ENCODE data around the gene IGFBP4. TPM values are rescaled to one million over a fixed set of nuclear protein-coding genes. Genes with fewer than 3 reads are reported as not detected.
A peak's percentile ranks its signal among the peaks of the same experiment; 100 is the strongest.

The IGFBP4 gene
- total and polyA plus RNA-seq, 2 of the 13 experiments (the other 11 are each of a cell fraction or from before 2014, with no cell fraction given) = 4.1 to 49.0 TPM

DNA sequence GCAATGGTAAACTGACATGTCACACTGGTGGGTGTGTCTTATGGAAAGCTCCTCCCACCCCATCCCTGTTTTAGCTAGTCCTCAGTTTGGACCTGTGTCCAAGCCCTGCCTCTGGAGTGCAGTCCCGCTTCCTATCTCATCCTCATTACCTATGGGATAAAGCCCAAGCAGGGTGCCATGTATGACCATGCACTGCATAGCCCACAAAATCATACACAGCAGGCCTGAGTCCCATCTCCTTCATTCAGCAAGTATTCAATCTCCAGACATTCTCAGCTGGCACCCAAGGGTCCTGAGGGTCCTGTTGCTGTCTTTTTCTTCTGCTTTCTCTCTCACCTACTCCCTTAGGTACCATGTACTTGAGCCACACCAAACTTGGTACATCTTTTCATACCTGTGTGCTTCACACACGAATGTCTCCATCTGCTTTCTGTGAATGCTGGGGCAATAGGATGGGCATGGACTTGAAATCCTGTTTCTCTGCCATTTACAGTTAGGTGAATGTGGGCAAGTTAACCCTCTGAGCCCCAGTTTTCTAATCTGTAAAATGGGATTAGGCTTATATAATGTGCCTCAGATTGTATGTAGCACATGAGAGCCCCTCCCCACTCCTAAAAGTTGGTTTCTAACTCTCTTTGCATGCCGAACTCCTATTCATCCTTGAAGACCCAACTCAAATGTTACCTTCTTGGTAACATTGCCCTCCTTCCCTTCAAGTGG, 29.6 kb downstream of the IGFBP4 start:
- ATAC-seq (no peak), DNase-seq (ENCODE audit: low spot score) (no peak)
- intact Hi-C loops (cut with micrococcal nuclease; ENCODE audit: unreplicated experiment) = no loop called here

GRCh38 chr17:40473573-40474365, 30.5 kb downstream of the IGFBP4 start:
- DNase-seq (ENCODE audit: low spot score) = no peak
- CTCF ChIA-PET (ENCODE audit: low intra/inter-chr PET ratio, low total read pairs) = interaction anchor here (1.2 kb wide), 1 partner anchor 60 kb away, joined by 3 read pairs; no protein-coding TSS in a partner anchor
- no peaks in the 10 kb centered on the region for H3K27me3 ChIP-seq (ENCODE audit: control insufficient read depth in 1 of 2, insufficient read depth in 2 of 2, low read length in 2 of 2)
- intact Hi-C loops (cut with micrococcal nuclease; ENCODE audit: unreplicated experiment) (no loop called here), in situ Hi-C loops (cut with HindIII; ENCODE audit: extremely low pct_ligation_motif_present, low pct_unique_long_range_greater_than_20kb) (no loop called here)
- no peak overlapping the region for H3K4me3 ChIP-seq (replicated peaks in 1 of 3; ENCODE audit: insufficient read depth in 1 of 3, low read depth in 2 of 3, low read length in 3 of 3)
- H3K4me1 ChIP-seq (ENCODE audit: insufficient read depth, low read length) = peaks cover 49% of the 10 kb centered on the region
- H3K36me3 ChIP-seq (replicated peaks in 1 of 2; ENCODE audit: control insufficient read depth in 1 of 2, insufficient read depth in 2 of 2, low read length in 2 of 2) = no peaks in the 10 kb centered on the region
- ATAC-seq = no peak
- BruUV-seq (replicated peaks) = no TSS peak
- H3K9me3 ChIP-seq (ENCODE audit: low read length) = no peaks in the 10 kb centered on the region
- WGBS (ENCODE audit: low lambda C conversion rate) = 40% methylated on average over 16 of the region's 16 CpGs
- POLR2A ChIA-PET = no interaction called here
- no peaks in the 10 kb centered on the region for H3K79me2 ChIP-seq (ENCODE audit: insufficient read depth, low read length)
- H4K20me1 ChIP-seq (ENCODE audit: insufficient read depth, low read length) = no peaks in the 10 kb centered on the region
- no peak for FAIRE-seq
- no peak overlapping the region for H3K9ac ChIP-seq (ENCODE audit: insufficient read depth, low read depth, low read length)
- H3K27ac ChIP-seq (ENCODE audit: extremely low read length, insufficient read depth, low read length) = no peak overlapping the region
- H2AFZ ChIP-seq (ENCODE audit: low read length) = no peak overlapping the region
- H3K4me2 ChIP-seq (ENCODE audit: low read depth, low read length) = no peak overlapping the region
- TF ChIP-seq, protein P1, sequence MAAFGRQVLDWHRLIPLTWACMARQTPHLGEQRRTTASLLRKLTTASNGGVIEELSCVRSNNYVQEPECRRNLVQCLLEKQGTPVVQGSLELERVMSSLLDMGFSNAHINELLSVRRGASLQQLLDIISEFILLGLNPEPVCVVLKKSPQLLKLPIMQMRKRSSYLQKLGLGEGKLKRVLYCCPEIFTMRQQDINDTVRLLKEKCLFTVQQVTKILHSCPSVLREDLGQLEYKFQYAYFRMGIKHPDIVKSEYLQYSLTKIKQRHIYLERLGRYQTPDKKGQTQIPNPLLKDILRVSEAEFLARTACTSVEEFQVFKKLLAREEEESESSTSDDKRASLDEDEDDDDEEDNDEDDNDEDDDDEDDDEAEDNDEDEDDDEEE (CRISPR knock-in tag; IDR thresholded peaks at IDR 0.05) = no peak
- TF ChIP-seq FOXP1 (IDR thresholded peaks at IDR 0.05) (no peak), FOXP1 (CRISPR knock-in tag; IDR thresholded peaks at IDR 0.05) (0 out of 2 replicates have a peak, but pooled peaks have one; percentile 12), FLYWCH1 (CRISPR knock-in tag; IDR thresholded peaks at IDR 0.05) (no peak), ZSCAN22 (CRISPR knock-in tag; IDR thresholded peaks at IDR 0.05) (0 out of 2 replicates have a peak, but pooled peaks have one; percentile 43), ZNF660 (CRISPR knock-in tag; IDR thresholded peaks at IDR 0.05; ENCODE audit: borderline replicate concordance, low read depth) (no peak), U2AF1 (optimal IDR thresholded peaks at IDR 0.05; ENCODE audit: low read depth, low read length) (no peak), FUBP1 (CRISPR knock-in tag; IDR thresholded peaks at IDR 0.05; ENCODE audit: borderline replicate concordance) (no peak), RFX3 (CRISPR knock-in tag; IDR thresholded peaks at IDR 0.05) (no peak), ZFP62 (CRISPR knock-in tag; IDR thresholded peaks at IDR 0.05) (no peak), MTA3 (CRISPR knock-in tag; IDR thresholded peaks at IDR 0.05) (no peak), MXI1 (IDR thresholded peaks at IDR 0.05; ENCODE audit: borderline replicate concordance, low read depth, low read length) (no peak), CHD4 (IDR thresholded peaks at IDR 0.05; ENCODE audit: borderline replicate concordance, low read length) (no peak)

More for the DNA sequence above, 29.6 kb downstream of the IGFBP4 start:
- 69% methylated on average over 3 of the region's 3 CpGs for WGBS (ENCODE audit: low lambda C conversion rate)
- Histone ChIP-seq H2AFZ (ENCODE audit: low read length) (no peak overlapping the region), H3K4me2 (ENCODE audit: low read depth, low read length) (no peak overlapping the region), H3K4me1 (ENCODE audit: insufficient read depth, low read length) (peaks cover 49% of the 10 kb centered on the region), H3K4me3 (replicated peaks in 1 of 3; ENCODE audit: insufficient read depth in 1 of 3, low read depth in 2 of 3, low read length in 3 of 3) (no peak overlapping the region), H3K27me3 (ENCODE audit: control insufficient read depth in 1 of 2, insufficient read depth in 2 of 2, low read length in 2 of 2) (no peaks in the 10 kb centered on the region), H3K9me3 (ENCODE audit: low read length) (no peaks in the 10 kb centered on the region), H3K36me3 (replicated peaks in 1 of 2; ENCODE audit: control insufficient read depth in 1 of 2, insufficient read depth in 2 of 2, low read length in 2 of 2) (no peaks in the 10 kb centered on the region), H3K79me2 (ENCODE audit: insufficient read depth, low read length) (no peaks in the 10 kb centered on the region), H3K27ac (ENCODE audit: extremely low read length, insufficient read depth, low read length) (no peak overlapping the region), H3K9ac (ENCODE audit: insufficient read depth, low read depth, low read length) (no peak overlapping the region), H4K20me1 (ENCODE audit: insufficient read depth, low read length) (no peaks in the 10 kb centered on the region)
- in situ Hi-C loops (cut with HindIII; ENCODE audit: extremely low pct_ligation_motif_present, low pct_unique_long_range_greater_than_20kb) = no loop called here
- TF ChIP-seq HNF4G (IDR thresholded peaks at IDR 0.05; ENCODE audit: borderline replicate concordance, low read depth, low read length) = no peak
- TF ChIP-seq HNF4G (CRISPR knock-in tag; IDR thresholded peaks at IDR 0.05; ENCODE audit: borderline replicate concordance, low read depth) = no peak
- peak; percentile 44; the same call in 1 of the 2 replicates for TF ChIP-seq ZNF629 (CRISPR knock-in tag; conservative IDR thresholded peaks at IDR 0.05)
- no TSS peak for BruUV-seq (replicated peaks)
- CTCF ChIA-PET (ENCODE audit: low intra/inter-chr PET ratio, low total read pairs) = interaction anchor here (1.2 kb wide), 1 partner anchor 60 kb away, joined by 3 read pairs; no protein-coding TSS in a partner anchor
- POLR2A ChIA-PET = interaction anchor here (1.0 to 2.0 kb wide), 3 partner anchors 11 to 88 kb away, joined by 3 to 5 read pairs (median 3); no protein-coding TSS in a partner anchor
- FAIRE-seq = no peak

Data from HepG2 (cell line).